Osteoblast (primary cell): ENCODE measurements around the gene CLDN7. TPM values are rescaled to one million over a fixed set of nuclear protein-coding genes. Genes with fewer than 3 reads are reported as not detected.

ENCODE experiments used
- DNase-seq: peaks from one replicate; pipeline ENCODE4 v3.0.0; 2011; ENCODE audit warnings: low spot score, mixed read lengths; ENCODE audit not compliant: insufficient read length; ENCODE audit errors: missing footprints
- H2AFZ ChIP-seq: 2 replicates; pipeline ENCODE4 v1.6.0; 2011; ENCODE audit warnings: mild to moderate bottlenecking, low read length
- H3K27ac ChIP-seq: 2 replicates; pipeline ENCODE4 v1.5.1; 2011; ENCODE audit warnings: mild to moderate bottlenecking, low read depth, low read length, moderate library complexity
- H3K27me3 ChIP-seq: 2 replicates; pipeline ENCODE4 v1.6.0; 2012; ENCODE audit warnings: mild to moderate bottlenecking, control low read depth, inconsistent platforms, low read length, moderate library complexity; ENCODE audit not compliant: insufficient read depth
- H3K36me3 ChIP-seq: 2 replicates; pipeline ENCODE4 v1.5.1; 2011; ENCODE audit warnings: mild to moderate bottlenecking, low read length, control low read depth, moderate library complexity; ENCODE audit not compliant: insufficient read depth
- H3K4me1 ChIP-seq: 2 replicates; pipeline ENCODE4 v1.5.1; 2011; ENCODE audit warnings: mild to moderate bottlenecking, low read length, control low read depth, moderate library complexity; ENCODE audit not compliant: insufficient read depth
- H3K4me2 ChIP-seq: 2 replicates; pipeline ENCODE4 v1.6.0; 2011; ENCODE audit warnings: mild to moderate bottlenecking, low read length; ENCODE audit not compliant: insufficient read depth
- H3K4me3 ChIP-seq: fragments of 200-600 bp; sonication (generic); 3 replicates; pipeline ENCODE4 v1.5.1; 2012; ENCODE audit warnings: mild to moderate bottlenecking, low read length, inconsistent platforms; ENCODE audit not compliant: insufficient read depth
- H3K79me2 ChIP-seq: 2 replicates; pipeline ENCODE4 v1.6.0; 2012; ENCODE audit warnings: mild to moderate bottlenecking, low read length, control low read depth, inconsistent platforms; ENCODE audit not compliant: insufficient read depth
- H3K9me3 ChIP-seq: 2 replicates; pipeline ENCODE4 v1.5.1; 2011; ENCODE audit warnings: low read depth, low read length, control low read depth
- H4K20me1 ChIP-seq: 2 replicates; pipeline ENCODE4 v1.6.0; 2012; ENCODE audit warnings: mild to moderate bottlenecking, low read length, control low read depth; ENCODE audit not compliant: insufficient read depth
- CTCF ChIP-seq: IDR thresholded peaks from 2 replicates; pipeline ENCODE4 v1.5.1; 2011; ENCODE audit warnings: mild to moderate bottlenecking, low read depth, low read length, moderate library complexity; ENCODE audit errors: extremely low read depth
- small RNA-seq: library from RNA; depleted of rRNA; stranded (forward); fragments of <200 nt; gene quantifications from one replicate; pipeline ENCODE3, GENCODE V24; 2012
- total RNA-seq: library from RNA; depleted of rRNA; stranded (reverse); fragments of >200 nt; gene quantifications from 2 replicates; pipeline ENCODE4 v1.2.3, GENCODE V29; 2012

The CLDN7 gene
- total RNA-seq, 1 donor, result 0.36 TPM

GRCh38 chr17:7214300-7215135, 47.8 kb downstream of the CLDN7 start:
- Histone ChIP-seq H3K79me2 (peaks cover 65% of the 10 kb centered on the region), H3K4me3 (peak overlapping the region; percentile 77), H2AFZ (no peak overlapping the region), H3K36me3 (no peaks in the 10 kb centered on the region), H4K20me1 (peaks cover 52% of the 10 kb centered on the region), H3K4me2 (peak overlapping the region; percentile 83), H3K4me1 (peaks cover 43% of the 10 kb centered on the region), H3K9me3 (no peaks in the 10 kb centered on the region), H3K27me3 (no peaks in the 10 kb centered on the region), H3K27ac (peak overlapping the region; percentile 58)
- DNase-seq, result peak; percentile 100
- peak; percentile 66 for TF ChIP-seq CTCF

GRCh38 chr17:7213895-7214299, 48.4 kb downstream of the CLDN7 start:
- peak overlapping the region; percentile 58 for H3K27ac ChIP-seq
- peak overlapping the region; percentile 77 for H3K4me3 ChIP-seq
- peaks cover 56% of the 10 kb centered on the region for H4K20me1 ChIP-seq
- peak overlapping the region; percentile 83 for H3K4me2 ChIP-seq
- H3K9me3 ChIP-seq, result no peaks in the 10 kb centered on the region
- H3K36me3 ChIP-seq, result no peaks in the 10 kb centered on the region
- peaks cover 38% of the 10 kb centered on the region for H3K4me1 ChIP-seq
- TF ChIP-seq CTCF, result peak; percentile 46
- DNase-seq, result peak; percentile 94
- H2AFZ ChIP-seq, result no peak overlapping the region
- H3K79me2 ChIP-seq, result peaks cover 69% of the 10 kb centered on the region
- H3K27me3 ChIP-seq, result no peaks in the 10 kb centered on the region

GRCh38 chr17:7211491-7212273, 50.6 kb downstream of the CLDN7 start:
- peaks cover 75% of the 10 kb centered on the region for H3K79me2 ChIP-seq

More at GRCh38 chr17:7211491-7212273, 50.6 kb downstream of the CLDN7 start:
- peaks cover 29% of the 10 kb centered on the region for H3K4me1 ChIP-seq
- H3K36me3 ChIP-seq, result no peaks in the 10 kb centered on the region
- no peak overlapping the region for H3K27ac ChIP-seq
- H3K4me3 ChIP-seq, result no peak overlapping the region
- no peak for DNase-seq
- H3K9me3 ChIP-seq, result no peaks in the 10 kb centered on the region
- TF ChIP-seq CTCF, result no peak
- no peak overlapping the region for H2AFZ ChIP-seq
- H3K27me3 ChIP-seq, result no peaks in the 10 kb centered on the region
- peaks cover 76% of the 10 kb centered on the region for H4K20me1 ChIP-seq
- no peak overlapping the region for H3K4me2 ChIP-seq

Small RNAs within 50 kb of the gene (small RNA-seq; reads per million reads assigned to genes)
- gene MIR324 (384 reads per million, percentile 98 among the genes with 10 or more reads in this experiment), gene RF00019 (not detected)

Other genes starting within 250 kb of the CLDN7 start
- gene RNASEK, start 249.9 kb downstream of the CLDN7 start, total RNA-seq, result 37.3 and 38.9 TPM in 2 replicates
- not detected in 2 replicates for gene BCL6B, start 239.4 kb downstream of the CLDN7 start, total RNA-seq
- 1.2 and 1.4 TPM in 2 replicates for gene SLC16A13, start 226.5 kb downstream of the CLDN7 start, total RNA-seq
- 0.29 and 0.36 TPM in 2 replicates for gene SLC16A11, start 218.4 kb downstream of the CLDN7 start, total RNA-seq
- not detected in 2 replicates for gene CLEC10A, start 182.2 kb downstream of the CLDN7 start, total RNA-seq
- gene ASGR2, start 147.7 kb downstream of the CLDN7 start, total RNA-seq, result under 0.01 TPM in 1 of 2 replicates, not detected in the other
- gene ASGR1, start 83.1 kb downstream of the CLDN7 start, total RNA-seq, result 0.88 and 1.1 TPM in 2 replicates
- 10.1 and 11.8 TPM in 2 replicates for gene DLG4, start 42.6 kb downstream of the CLDN7 start, total RNA-seq
- 162 and 163 TPM in 2 replicates for gene ACADVL, start 42.5 kb downstream of the CLDN7 start, total RNA-seq
- 106 and 123 TPM in 2 replicates for gene DVL2, start 28.0 kb downstream of the CLDN7 start, total RNA-seq
- 53.2 and 55.4 TPM in 2 replicates for gene PHF23, start 23.0 kb downstream of the CLDN7 start, total RNA-seq
- 396 and 422 TPM in 2 replicates for gene GABARAP, start 20.0 kb downstream of the CLDN7 start, total RNA-seq
- 29.8 and 31.8 TPM in 2 replicates for gene CTDNEP1, start 10.7 kb downstream of the CLDN7 start, total RNA-seq
- 21.7 and 26.2 TPM in 2 replicates for gene ELP5, start 10.3 kb downstream of the CLDN7 start, total RNA-seq
- under 0.01 and 0.29 TPM in 2 replicates for gene SLC2A4, start 19.2 kb upstream of the CLDN7 start, total RNA-seq
- under 0.01 TPM in 1 of 2 replicates, not detected in the other for gene YBX2, start 32.2 kb upstream of the CLDN7 start, total RNA-seq
- gene EIF5A, start 45.1 kb upstream of the CLDN7 start, total RNA-seq, result 436 and 491 TPM in 2 replicates
- gene GPS2, start 52.9 kb upstream of the CLDN7 start, total RNA-seq, result 46.9 and 48.1 TPM in 2 replicates
- gene NEURL4, start 66.9 kb upstream of the CLDN7 start, total RNA-seq, result 14.7 and 18.8 TPM in 2 replicates
- gene ACAP1, start 74.1 kb upstream of the CLDN7 start, total RNA-seq, result 0.59 TPM in 1 of 2 replicates, not detected in the other
- 11.5 and 11.9 TPM in 2 replicates for gene KCTD11, start 89.7 kb upstream of the CLDN7 start, total RNA-seq
- not detected in 2 replicates for gene TMEM95, start 92.7 kb upstream of the CLDN7 start, total RNA-seq
- gene TNK1, start 118.6 kb upstream of the CLDN7 start, total RNA-seq, result 0.36 TPM in 1 of 2 replicates, not detected in the other
- 19.4 and 27.9 TPM in 2 replicates for gene PLSCR3, start 132.0 kb upstream of the CLDN7 start, total RNA-seq
- 59.4 and 84.6 TPM in 2 replicates for gene TMEM256, start 141.6 kb upstream of the CLDN7 start, total RNA-seq
- 5.3 and 5.8 TPM in 2 replicates for gene NLGN2, start 145.4 kb upstream of the CLDN7 start, total RNA-seq
- not detected in 2 replicates for gene SPEM1, start 157.8 kb upstream of the CLDN7 start, total RNA-seq
- not detected in 2 replicates for gene SPEM2, start 163.1 kb upstream of the CLDN7 start, total RNA-seq
- gene SPEM3, start 166.4 kb upstream of the CLDN7 start, total RNA-seq, result not detected in 2 replicates
- 1.2 and 1.8 TPM in 2 replicates for gene TMEM102, start 173.0 kb upstream of the CLDN7 start, total RNA-seq
- gene FGF11, start 177.0 kb upstream of the CLDN7 start, total RNA-seq, result 0.29 and 0.36 TPM in 2 replicates
- gene CHRNB1, start 182.6 kb upstream of the CLDN7 start, total RNA-seq, result 5.3 and 5.4 TPM in 2 replicates
- gene ZBTB4, start 217.2 kb upstream of the CLDN7 start, total RNA-seq, result 36.2 and 36.5 TPM in 2 replicates
- not detected in 2 replicates for gene SLC35G6, start 219.0 kb upstream of the CLDN7 start, total RNA-seq
- gene POLR2A, start 221.9 kb upstream of the CLDN7 start, total RNA-seq, result 95.9 and 101 TPM in 2 replicates